Vagina (tissue), 2 donors: ENCODE data around the gene TSHZ1.

Source experiments
- CTCF ChIP-seq, 3 experiments: fragments of 450-650 bp in 2 of 3; fragments of 200-600 bp in 1 of 3; sonication (generic) in 1 of 3; IDR thresholded peaks; one replicate each; pipeline ENCODE4 v1.5.1; 2017 to 2019; ENCODE audit warnings: antibody characterized with exemption in 3 of 3, mild to moderate bottlenecking in 2 of 3, moderate library complexity in 2 of 3
- POLR2A ChIP-seq, 2 donors: fragments of 450-650 bp; IDR thresholded peaks; one replicate each; pipeline ENCODE4 v1.6.1; 2017; ENCODE audit warnings: antibody characterized with exemption in 2 of 2, mild to moderate bottlenecking in 2 of 2, moderate library complexity in 2 of 2

DNA sequence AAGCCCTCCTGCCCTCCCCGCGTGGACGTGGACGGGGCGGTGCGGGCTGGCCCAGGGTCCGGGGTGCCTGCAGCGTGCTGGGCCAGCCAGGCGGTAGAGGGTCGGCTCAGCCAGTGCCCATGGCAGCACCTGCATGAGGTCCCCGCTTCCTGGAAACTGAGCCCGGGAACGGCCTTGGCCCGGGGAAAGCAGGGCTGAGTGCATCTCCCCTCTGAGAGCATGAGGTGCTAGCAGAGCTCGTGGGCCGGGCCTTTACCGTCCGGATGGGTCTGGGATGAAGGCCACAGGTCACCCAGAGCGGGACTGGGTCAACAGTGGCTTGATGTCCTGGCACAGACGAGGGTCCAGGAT, 39.8 kb downstream of the TSHZ1 start:
- no peak for TF ChIP-seq CTCF (IDR thresholded peaks at IDR 0.05)
- no peak for TF ChIP-seq POLR2A (IDR thresholded peaks at IDR 0.05)
